NB4 (cell line): Measurements from ENCODE around the gene RUVBL1.

Experiments
- MYC ChIP-seq: IDR thresholded peaks from 2 replicates; pipeline ENCODE4 v1.6.1; 2011; ENCODE audit warnings: low read depth, low read length
- TF ChIP-seq, protein P1 (sequence below): IDR thresholded peaks from one replicate; pipeline ENCODE4 v1.5.1; 2012; ENCODE audit warnings: low read depth, low read length
- TF ChIP-seq, protein P2 (sequence below): IDR thresholded peaks from 2 replicates; pipeline ENCODE4 v1.6.1; 2011; ENCODE audit warnings: low read depth, low read length

DNA sequence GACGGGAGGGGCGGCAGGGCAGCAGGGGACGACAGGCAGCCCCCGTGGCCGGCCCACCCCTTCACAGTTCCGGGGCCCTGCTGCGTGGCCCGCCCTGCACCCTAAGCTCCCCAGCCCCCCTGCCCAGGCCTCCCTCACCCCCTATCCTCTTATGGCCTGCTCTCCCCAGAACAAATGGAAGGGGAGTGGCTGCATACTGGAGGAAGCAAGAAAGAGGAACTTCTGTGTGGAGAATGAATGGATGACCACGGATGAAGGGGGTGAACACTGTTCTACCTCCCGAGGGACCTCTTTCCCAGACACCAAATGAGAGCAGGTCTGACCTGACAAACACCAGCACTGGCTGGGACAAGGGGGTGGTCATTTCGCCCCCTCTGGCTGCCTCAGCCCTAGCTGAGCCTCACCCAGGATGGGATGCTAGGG, 46.4 kb downstream of the RUVBL1 start:
- TF ChIP-seq, protein P1, sequence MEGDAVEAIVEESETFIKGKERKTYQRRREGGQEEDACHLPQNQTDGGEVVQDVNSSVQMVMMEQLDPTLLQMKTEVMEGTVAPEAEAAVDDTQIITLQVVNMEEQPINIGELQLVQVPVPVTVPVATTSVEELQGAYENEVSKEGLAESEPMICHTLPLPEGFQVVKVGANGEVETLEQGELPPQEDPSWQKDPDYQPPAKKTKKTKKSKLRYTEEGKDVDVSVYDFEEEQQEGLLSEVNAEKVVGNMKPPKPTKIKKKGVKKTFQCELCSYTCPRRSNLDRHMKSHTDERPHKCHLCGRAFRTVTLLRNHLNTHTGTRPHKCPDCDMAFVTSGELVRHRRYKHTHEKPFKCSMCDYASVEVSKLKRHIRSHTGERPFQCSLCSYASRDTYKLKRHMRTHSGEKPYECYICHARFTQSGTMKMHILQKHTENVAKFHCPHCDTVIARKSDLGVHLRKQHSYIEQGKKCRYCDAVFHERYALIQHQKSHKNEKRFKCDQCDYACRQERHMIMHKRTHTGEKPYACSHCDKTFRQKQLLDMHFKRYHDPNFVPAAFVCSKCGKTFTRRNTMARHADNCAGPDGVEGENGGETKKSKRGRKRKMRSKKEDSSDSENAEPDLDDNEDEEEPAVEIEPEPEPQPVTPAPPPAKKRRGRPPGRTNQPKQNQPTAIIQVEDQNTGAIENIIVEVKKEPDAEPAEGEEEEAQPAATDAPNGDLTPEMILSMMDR, result no peak
- no peak for TF ChIP-seq MYC
- TF ChIP-seq, protein P2, sequence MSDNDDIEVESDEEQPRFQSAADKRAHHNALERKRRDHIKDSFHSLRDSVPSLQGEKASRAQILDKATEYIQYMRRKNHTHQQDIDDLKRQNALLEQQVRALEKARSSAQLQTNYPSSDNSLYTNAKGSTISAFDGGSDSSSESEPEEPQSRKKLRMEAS, result no peak
